Measurements from ENCODE around the gene SP2. TPM values are rescaled to one million over a fixed set of nuclear protein-coding genes. Genes with fewer than 3 reads are reported as not detected.

The SP2 gene
- total and polyA plus RNA-seq, 2 donors (not counting 1 experiment from before 2014, with no cell fraction given): 1.5 to 2.6 TPM

DNA sequence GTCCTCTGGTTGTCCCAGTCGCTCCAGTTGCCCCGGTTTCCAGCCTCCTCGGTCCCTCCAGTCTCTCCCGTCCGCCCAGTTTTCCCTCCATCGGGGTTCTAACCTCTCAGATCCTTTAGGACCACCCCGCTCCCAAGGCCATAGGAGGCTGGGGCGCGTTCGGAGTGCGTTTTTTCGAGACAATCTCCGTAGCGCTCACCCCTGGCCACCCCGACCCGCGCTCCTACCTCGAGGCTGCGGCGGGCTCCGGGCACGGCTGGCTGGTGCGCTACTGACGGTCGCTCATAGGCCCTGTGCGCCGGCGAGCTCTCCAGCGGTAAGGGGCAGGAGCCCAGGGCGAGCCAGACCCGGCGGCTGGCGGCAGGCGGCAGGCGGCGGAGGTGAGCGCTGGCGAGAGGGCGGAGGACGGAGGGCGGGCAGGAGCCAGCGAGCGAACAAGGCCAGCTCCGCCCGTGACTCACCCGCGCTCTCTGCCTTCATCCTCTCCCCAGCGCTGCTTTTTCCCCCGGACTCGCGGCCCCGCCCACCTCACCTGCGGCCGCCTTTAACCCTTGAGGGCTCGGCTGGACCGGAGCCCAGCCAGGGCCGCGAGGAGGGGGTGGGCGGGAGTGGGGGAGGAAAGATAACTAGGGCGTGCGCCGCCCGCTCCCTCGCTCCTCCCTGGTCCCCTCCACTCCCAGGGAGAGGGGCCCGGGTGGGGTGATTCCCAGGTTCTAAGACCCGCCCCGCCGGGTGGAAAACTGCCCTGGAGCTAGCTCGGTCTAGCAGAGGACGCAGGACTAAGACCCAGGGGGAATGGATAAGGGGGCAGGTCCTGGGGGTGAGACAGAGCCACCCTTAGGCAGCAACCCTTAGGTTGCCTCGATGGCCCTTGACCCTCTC lies 45.1 kb upstream of the SP2 start, which contains the start of gene SP6:
SP6 (minus strand) TSS at position 472 of the 882 bp plus-strand sequence. CDS start 2,734 bp downstream, outside the sequence.
- Histone ChIP-seq H2AFZ (ENCODE audit: low read length) (peak within 1 kb of the TSS; percentile 18), H3K79me2 (ENCODE audit: control insufficient read depth, insufficient read depth, low read length) (no peaks in the 10 kb centered on the region), H4K20me1 (ENCODE audit: control insufficient read depth, extremely low read depth, insufficient read depth, low read length) (no peaks in the 10 kb centered on the region), H3K9ac (ENCODE audit: insufficient read depth, low read length) (no peak within 1 kb of the TSS), H3K4me2 (ENCODE audit: extremely low read depth, insufficient read depth, low read length) (peak within 1 kb of the TSS; percentile 62), H3K27ac (ENCODE audit: insufficient read depth, low read length) (no peak within 1 kb of the TSS), H3K9me3 (ENCODE audit: control insufficient read depth, insufficient read depth, low read depth, low read length) (no peaks in the 10 kb centered on the region), H3K27me3 (ENCODE audit: control insufficient read depth, insufficient read depth, low read length) (peaks cover 62% of the 10 kb centered on the region), H3K4me1 (ENCODE audit: control insufficient read depth, extremely low read depth, insufficient read depth, low read length) (peaks cover 2% of the 10 kb centered on the region), H3K36me3 (ENCODE audit: control insufficient read depth, insufficient read depth, low read length) (no peaks in the 10 kb centered on the region), H3K4me3 (replicated peaks in 1 of 4; ENCODE audit: control extremely low read depth in 1 of 4, insufficient read depth in 1 of 4, low read depth in 3 of 4, low read length in 4 of 4) (peak within 1 kb of the TSS in 2 of 4 experiments; percentile 15 to 36)
- TF ChIP-seq, protein P1, sequence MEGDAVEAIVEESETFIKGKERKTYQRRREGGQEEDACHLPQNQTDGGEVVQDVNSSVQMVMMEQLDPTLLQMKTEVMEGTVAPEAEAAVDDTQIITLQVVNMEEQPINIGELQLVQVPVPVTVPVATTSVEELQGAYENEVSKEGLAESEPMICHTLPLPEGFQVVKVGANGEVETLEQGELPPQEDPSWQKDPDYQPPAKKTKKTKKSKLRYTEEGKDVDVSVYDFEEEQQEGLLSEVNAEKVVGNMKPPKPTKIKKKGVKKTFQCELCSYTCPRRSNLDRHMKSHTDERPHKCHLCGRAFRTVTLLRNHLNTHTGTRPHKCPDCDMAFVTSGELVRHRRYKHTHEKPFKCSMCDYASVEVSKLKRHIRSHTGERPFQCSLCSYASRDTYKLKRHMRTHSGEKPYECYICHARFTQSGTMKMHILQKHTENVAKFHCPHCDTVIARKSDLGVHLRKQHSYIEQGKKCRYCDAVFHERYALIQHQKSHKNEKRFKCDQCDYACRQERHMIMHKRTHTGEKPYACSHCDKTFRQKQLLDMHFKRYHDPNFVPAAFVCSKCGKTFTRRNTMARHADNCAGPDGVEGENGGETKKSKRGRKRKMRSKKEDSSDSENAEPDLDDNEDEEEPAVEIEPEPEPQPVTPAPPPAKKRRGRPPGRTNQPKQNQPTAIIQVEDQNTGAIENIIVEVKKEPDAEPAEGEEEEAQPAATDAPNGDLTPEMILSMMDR (conservative IDR thresholded peaks at IDR 0.05 in 1 of 2, IDR thresholded peaks at IDR 0.05 in 1 of 2; ENCODE audit: low read depth in 1 of 2, low read length in 2 of 2): no peak
- TF ChIP-seq EZH2 (IDR thresholded peaks at IDR 0.05; ENCODE audit: low read length, missing control alignments): no peak
- peak; percentile 14 to 65 for DNase-seq (ENCODE audit: low read depth in 2 of 2)

DNA sequence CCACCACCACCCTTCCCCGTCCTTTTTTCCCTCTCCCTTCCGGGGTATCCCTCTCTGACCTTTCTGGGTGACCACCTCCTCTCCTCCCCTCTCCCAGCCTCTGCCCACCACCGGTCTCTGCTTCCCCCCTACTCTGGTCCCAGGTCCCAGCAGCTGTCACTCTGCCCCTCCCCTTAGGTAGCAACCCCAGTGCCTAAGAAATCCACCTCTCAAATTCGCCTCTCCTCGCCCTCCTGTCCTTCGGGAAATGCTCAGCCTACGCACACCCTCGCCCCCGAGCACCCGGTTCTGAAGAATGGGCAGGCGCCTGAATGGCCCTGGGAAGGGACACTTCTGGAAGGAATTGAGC lies 44.3 kb upstream of the SP2 start:
- peaks cover 54% of the 10 kb centered on the region for H3K27me3 ChIP-seq (ENCODE audit: control insufficient read depth, insufficient read depth, low read length)
- H2AFZ ChIP-seq (ENCODE audit: low read length): no peak overlapping the region
- H3K9me3 ChIP-seq (ENCODE audit: control insufficient read depth, insufficient read depth, low read depth, low read length): no peaks in the 10 kb centered on the region
- H3K4me1 ChIP-seq (ENCODE audit: control insufficient read depth, extremely low read depth, insufficient read depth, low read length): peaks cover 2% of the 10 kb centered on the region
- H3K79me2 ChIP-seq (ENCODE audit: control insufficient read depth, insufficient read depth, low read length): no peaks in the 10 kb centered on the region
- no peaks in the 10 kb centered on the region for H3K36me3 ChIP-seq (ENCODE audit: control insufficient read depth, insufficient read depth, low read length)
- no peak overlapping the region for H3K4me2 ChIP-seq (ENCODE audit: extremely low read depth, insufficient read depth, low read length)
- H4K20me1 ChIP-seq (ENCODE audit: control insufficient read depth, extremely low read depth, insufficient read depth, low read length): no peaks in the 10 kb centered on the region
- DNase-seq (ENCODE audit: low read depth in 2 of 2): no peak
- H3K9ac ChIP-seq (ENCODE audit: insufficient read depth, low read length): no peak overlapping the region
- no peak overlapping the region for H3K4me3 ChIP-seq (replicated peaks in 1 of 4; ENCODE audit: control extremely low read depth in 1 of 4, insufficient read depth in 1 of 4, low read depth in 3 of 4, low read length in 4 of 4)
- TF ChIP-seq, protein P1 (conservative IDR thresholded peaks at IDR 0.05 in 1 of 2, IDR thresholded peaks at IDR 0.05 in 1 of 2; ENCODE audit: low read depth in 1 of 2, low read length in 2 of 2): no peak
- peak; percentile 37 for TF ChIP-seq EZH2 (IDR thresholded peaks at IDR 0.05; ENCODE audit: low read length, missing control alignments)
- no peak overlapping the region for H3K27ac ChIP-seq (ENCODE audit: insufficient read depth, low read length)

DNA sequence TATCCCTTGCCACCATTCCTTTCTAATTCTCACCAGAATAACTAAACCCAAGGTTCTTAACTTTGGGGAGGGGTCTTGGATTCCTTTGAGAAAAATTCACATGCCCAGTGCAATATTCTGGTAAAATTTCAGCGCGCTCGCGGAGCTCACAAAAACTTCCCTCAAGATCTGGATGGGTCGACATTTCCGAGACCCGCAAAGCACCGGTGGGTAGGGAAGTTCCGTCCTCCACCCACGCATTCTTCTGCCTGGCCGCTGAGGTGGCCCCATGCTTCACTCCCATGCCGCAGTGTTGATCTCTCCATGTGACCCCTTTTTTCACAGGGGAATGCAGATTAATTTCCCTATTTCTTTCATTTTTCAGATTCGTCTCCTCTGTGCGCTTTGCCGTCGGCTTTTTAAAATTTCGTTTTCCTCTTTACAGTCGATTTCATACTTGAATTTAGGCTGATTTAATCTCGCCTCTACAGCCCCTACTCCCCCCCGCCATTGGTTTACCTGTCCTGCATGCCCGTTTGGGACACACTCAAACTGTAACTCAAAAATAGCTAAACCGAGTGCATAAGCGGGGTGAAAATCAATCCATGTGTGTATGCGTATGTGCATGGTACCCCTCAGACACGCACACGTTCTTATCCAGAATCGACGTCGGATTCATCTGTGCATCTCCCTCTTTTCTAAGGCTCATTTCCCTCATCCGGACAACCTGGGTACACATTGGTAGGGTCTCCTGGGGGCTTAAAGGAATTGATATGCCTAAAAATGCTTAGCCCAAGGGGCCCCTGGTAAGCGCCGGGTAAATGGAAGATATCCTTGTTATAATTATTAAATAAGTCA lies 43.7 kb upstream of the SP2 start:
- H3K27me3 ChIP-seq (ENCODE audit: control insufficient read depth, insufficient read depth, low read length): peaks cover 53% of the 10 kb centered on the region
- no peak overlapping the region for H2AFZ ChIP-seq (ENCODE audit: low read length)
- no peaks in the 10 kb centered on the region for H4K20me1 ChIP-seq (ENCODE audit: control insufficient read depth, extremely low read depth, insufficient read depth, low read length)
- no peak overlapping the region for H3K27ac ChIP-seq (ENCODE audit: insufficient read depth, low read length)
- peak; percentile 60 for TF ChIP-seq EZH2 (IDR thresholded peaks at IDR 0.05; ENCODE audit: low read length, missing control alignments)
- TF ChIP-seq, protein P1 (conservative IDR thresholded peaks at IDR 0.05 in 1 of 2, IDR thresholded peaks at IDR 0.05 in 1 of 2; ENCODE audit: low read depth in 1 of 2, low read length in 2 of 2): no peak
- no peak overlapping the region for H3K9ac ChIP-seq (ENCODE audit: insufficient read depth, low read length)
- no peaks in the 10 kb centered on the region for H3K36me3 ChIP-seq (ENCODE audit: control insufficient read depth, insufficient read depth, low read length)
- no peak for DNase-seq (ENCODE audit: low read depth in 2 of 2)
- no peaks in the 10 kb centered on the region for H3K9me3 ChIP-seq (ENCODE audit: control insufficient read depth, insufficient read depth, low read depth, low read length)
- no peaks in the 10 kb centered on the region for H3K79me2 ChIP-seq (ENCODE audit: control insufficient read depth, insufficient read depth, low read length)
- no peak overlapping the region for H3K4me3 ChIP-seq (replicated peaks in 1 of 4; ENCODE audit: control extremely low read depth in 1 of 4, insufficient read depth in 1 of 4, low read depth in 3 of 4, low read length in 4 of 4)
- no peak overlapping the region for H3K4me2 ChIP-seq (ENCODE audit: extremely low read depth, insufficient read depth, low read length)
- peaks cover 2% of the 10 kb centered on the region for H3K4me1 ChIP-seq (ENCODE audit: control insufficient read depth, extremely low read depth, insufficient read depth, low read length)
